ENCODE results near the gene GALNT18.

GALNT18 gene

GRCh38 chr11:11243209-11243589 is 378.6 kb downstream of the GALNT18 start:
- H3K79me2 ChIP-seq (ENCODE audit: insufficient read depth, low read length) = no peaks in the 10 kb centered on the region
- no peaks in the 10 kb centered on the region for H3K27me3 ChIP-seq (ENCODE audit: low read length)
- no peaks in the 10 kb centered on the region for H3K9me3 ChIP-seq (ENCODE audit: insufficient read depth, low read length)
- no peak overlapping the region for H3K27ac ChIP-seq (ENCODE audit: low read depth, low read length)
- H3F3A ChIP-seq (ENCODE audit: insufficient read depth) = no peaks in the 10 kb centered on the region
- no peaks in the 10 kb centered on the region for H4K20me1 ChIP-seq (ENCODE audit: low read depth, low read length)
- H3K4me2 ChIP-seq (ENCODE audit: low read depth, low read length, poor library complexity, severe bottlenecking) = no peak overlapping the region
- H3K9me2 ChIP-seq (replicated peaks; ENCODE audit: insufficient read depth, low read length) = no peaks in the 10 kb centered on the region
- H3K36me3 ChIP-seq (ENCODE audit: low read length) = no peaks in the 10 kb centered on the region
- H2AFZ ChIP-seq (ENCODE audit: low read depth, low read length, severe bottlenecking) = no peak overlapping the region
- H3K4me3 ChIP-seq (ENCODE audit: insufficient read depth, low read length, poor library complexity, severe bottlenecking) = no peak overlapping the region
- TF ChIP-seq, protein P1, sequence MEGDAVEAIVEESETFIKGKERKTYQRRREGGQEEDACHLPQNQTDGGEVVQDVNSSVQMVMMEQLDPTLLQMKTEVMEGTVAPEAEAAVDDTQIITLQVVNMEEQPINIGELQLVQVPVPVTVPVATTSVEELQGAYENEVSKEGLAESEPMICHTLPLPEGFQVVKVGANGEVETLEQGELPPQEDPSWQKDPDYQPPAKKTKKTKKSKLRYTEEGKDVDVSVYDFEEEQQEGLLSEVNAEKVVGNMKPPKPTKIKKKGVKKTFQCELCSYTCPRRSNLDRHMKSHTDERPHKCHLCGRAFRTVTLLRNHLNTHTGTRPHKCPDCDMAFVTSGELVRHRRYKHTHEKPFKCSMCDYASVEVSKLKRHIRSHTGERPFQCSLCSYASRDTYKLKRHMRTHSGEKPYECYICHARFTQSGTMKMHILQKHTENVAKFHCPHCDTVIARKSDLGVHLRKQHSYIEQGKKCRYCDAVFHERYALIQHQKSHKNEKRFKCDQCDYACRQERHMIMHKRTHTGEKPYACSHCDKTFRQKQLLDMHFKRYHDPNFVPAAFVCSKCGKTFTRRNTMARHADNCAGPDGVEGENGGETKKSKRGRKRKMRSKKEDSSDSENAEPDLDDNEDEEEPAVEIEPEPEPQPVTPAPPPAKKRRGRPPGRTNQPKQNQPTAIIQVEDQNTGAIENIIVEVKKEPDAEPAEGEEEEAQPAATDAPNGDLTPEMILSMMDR (IDR thresholded peaks at IDR 0.05; ENCODE audit: insufficient read depth, low read length, poor library complexity, severe bottlenecking) = no peak
- TF ChIP-seq EZH2phosphoT487 (conservative IDR thresholded peaks at IDR 0.05; ENCODE audit: low read length) = no peak
- H3K9ac ChIP-seq (ENCODE audit: low read length) = no peak overlapping the region

GRCh38 chr11:11241284-11241683 is 380.5 kb downstream of the GALNT18 start:
- H2AFZ ChIP-seq (ENCODE audit: low read depth, low read length, severe bottlenecking) = no peak overlapping the region
- no peaks in the 10 kb centered on the region for H3F3A ChIP-seq (ENCODE audit: insufficient read depth)
- H3K9ac ChIP-seq (ENCODE audit: low read length) = no peak overlapping the region
- H3K9me3 ChIP-seq (ENCODE audit: insufficient read depth, low read length) = no peaks in the 10 kb centered on the region
- no peak overlapping the region for H3K27ac ChIP-seq (ENCODE audit: low read depth, low read length)
- TF ChIP-seq, protein P1 (IDR thresholded peaks at IDR 0.05; ENCODE audit: insufficient read depth, low read length, poor library complexity, severe bottlenecking) = no peak
- no peaks in the 10 kb centered on the region for H4K20me1 ChIP-seq (ENCODE audit: low read depth, low read length)
- no peak overlapping the region for H3K4me3 ChIP-seq (ENCODE audit: insufficient read depth, low read length, poor library complexity, severe bottlenecking)
- H3K36me3 ChIP-seq (ENCODE audit: low read length) = no peaks in the 10 kb centered on the region
- no peak overlapping the region for H3K4me2 ChIP-seq (ENCODE audit: low read depth, low read length, poor library complexity, severe bottlenecking)
- H3K79me2 ChIP-seq (ENCODE audit: insufficient read depth, low read length) = no peaks in the 10 kb centered on the region
- H3K27me3 ChIP-seq (ENCODE audit: low read length) = no peaks in the 10 kb centered on the region
- no peaks in the 10 kb centered on the region for H3K9me2 ChIP-seq (replicated peaks; ENCODE audit: insufficient read depth, low read length)

DNA sequence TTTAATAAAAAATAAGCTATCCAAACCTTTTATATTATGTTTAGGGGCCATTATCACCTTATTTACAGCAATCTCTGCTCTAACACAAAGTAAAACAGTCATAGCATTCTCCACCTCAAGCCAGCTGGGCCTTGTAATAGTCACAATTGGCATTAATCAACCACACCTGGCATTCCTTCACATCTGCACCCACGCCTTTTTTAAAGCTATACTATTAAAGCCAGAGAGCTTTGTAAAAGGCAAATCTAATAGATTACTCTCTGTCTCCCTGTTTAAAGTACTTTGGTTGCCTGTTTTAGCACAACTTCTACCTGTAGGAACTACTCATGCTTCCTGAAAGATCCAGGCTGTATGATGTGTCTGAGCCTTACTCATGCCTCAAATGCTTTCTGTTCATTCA is 381.8 kb downstream of the GALNT18 start:
- no peaks in the 10 kb centered on the region for H3K36me3 ChIP-seq (ENCODE audit: low read length)
- H3K9me3 ChIP-seq (ENCODE audit: insufficient read depth, low read length) = no peaks in the 10 kb centered on the region
- no peaks in the 10 kb centered on the region for H3K27me3 ChIP-seq (ENCODE audit: low read length)
- no peaks in the 10 kb centered on the region for H3K79me2 ChIP-seq (ENCODE audit: insufficient read depth, low read length)
- H3K4me2 ChIP-seq (ENCODE audit: low read depth, low read length, poor library complexity, severe bottlenecking) = no peak overlapping the region
- H4K20me1 ChIP-seq (ENCODE audit: low read depth, low read length) = no peaks in the 10 kb centered on the region
- H3F3A ChIP-seq (ENCODE audit: insufficient read depth) = no peaks in the 10 kb centered on the region
- H3K9ac ChIP-seq (ENCODE audit: low read length) = no peak overlapping the region
- H3K27ac ChIP-seq (ENCODE audit: low read depth, low read length) = no peak overlapping the region
- TF ChIP-seq EZH2phosphoT487 (conservative IDR thresholded peaks at IDR 0.05; ENCODE audit: low read length) = no peak
- TF ChIP-seq, protein P1 (IDR thresholded peaks at IDR 0.05; ENCODE audit: insufficient read depth, low read length, poor library complexity, severe bottlenecking) = no peak
- no peak overlapping the region for H2AFZ ChIP-seq (ENCODE audit: low read depth, low read length, severe bottlenecking)
- no peak overlapping the region for H3K4me3 ChIP-seq (ENCODE audit: insufficient read depth, low read length, poor library complexity, severe bottlenecking)
- H3K9me2 ChIP-seq (replicated peaks; ENCODE audit: insufficient read depth, low read length) = no peaks in the 10 kb centered on the region

Measured in SU-DHL-6 (cell line).